Spleen (tissue), 11 donors: ENCODE data around the gene STXBP6. TPM values are rescaled to one million over a fixed set of nuclear protein-coding genes. Genes with fewer than 3 reads are reported as not detected.

Experiments used
- DNase-seq: peaks from one replicate; pipeline ENCODE4 v3.0.0-alpha.2; 2020
- H3K27ac ChIP-seq, 8 donors: fragments of 200-600 bp; sonication (generic) in 7 of 8; 1 replicate in 4 of 8; 2 replicates in 4 of 8; pipeline versions ENCODE4 v1.5.0 to v1.8.0; 2016 to 2021; ENCODE audit warnings: inconsistent platforms in 4 of 8, mild to moderate bottlenecking in 4 of 8, moderate library complexity in 1 of 8
- H3K27me3 ChIP-seq, 7 donors: fragments of 200-600 bp; sonication (generic) in 6 of 7; replicated peaks in 1 of 7; 1 replicate in 4 of 7; 2 replicates in 3 of 7; pipeline versions ENCODE4 v1.5.0 to v1.8.0; 2016 to 2021; ENCODE audit warnings: inconsistent platforms in 3 of 7, mild to moderate bottlenecking in 1 of 7
- H3K36me3 ChIP-seq, 6 donors: fragments of 200-600 bp; sonication (generic) in 5 of 6; 1 replicate in 4 of 6; 2 replicates in 2 of 6; pipeline versions ENCODE4 v1.5.0 to v1.8.0; 2016 to 2021; ENCODE audit warnings: inconsistent platforms in 2 of 6
- H3K4me1 ChIP-seq, 6 donors: fragments of 200-600 bp; sonication (generic) in 5 of 6; 1 replicate in 3 of 6; 2 replicates in 3 of 6; pipeline versions ENCODE4 v1.5.0 to v1.8.0; 2016 to 2021; ENCODE audit warnings: inconsistent platforms in 3 of 6
- H3K4me3 ChIP-seq, 8 donors: fragments of 200-600 bp; sonication (generic) in 7 of 8; 1 replicate in 4 of 8; 2 replicates in 4 of 8; pipeline versions ENCODE4 v1.5.0 to v1.8.0; 2016 to 2021; ENCODE audit warnings: inconsistent platforms in 4 of 8, mild to moderate bottlenecking in 4 of 8, moderate library complexity in 2 of 8
- H3K9me3 ChIP-seq, 8 donors: fragments of 200-600 bp; sonication (generic) in 7 of 8; 1 replicate in 4 of 8; 2 replicates in 4 of 8; pipeline versions ENCODE4 v1.5.0 to v1.8.0; 2016 to 2021; ENCODE audit warnings: inconsistent platforms in 4 of 8
- POLR2A ChIP-seq, 3 donors: fragments of 450-650 bp; IDR thresholded peaks; one replicate each; pipeline ENCODE4 v1.5.1; 2017; ENCODE audit warnings: antibody characterized with exemption in 3 of 3, mild to moderate bottlenecking in 1 of 3
- POLR2AphosphoS5 ChIP-seq, 3 donors: sonication (generic); formaldehyde crosslinking; IDR thresholded peaks; one replicate each; pipeline ENCODE4 v1.5.1; 2017; ENCODE audit warnings: antibody characterized with exemption in 3 of 3
- WGBS, 5 donors: extraction: QIAGEN DNeasy Blood & Tissue Kit in 3 of 5; methylation state at CpG; one replicate each; pipeline versions ENCODE4 v1.1.5 to v1.1.7; 2013 to 2018; 5-methylcytosine and 5-hydroxymethylcytosine counted together
- intact Hi-C: fragments of 100-400 bp; cut with DNase I; formaldehyde crosslinking; loops from one replicate; pipeline ENCODE4 v1.15.0; 2023; ENCODE audit warnings: low total_unique reads
- polyA plus RNA-seq, 3 donors: library from polyadenylated mRNA; stranded (reverse); fragments of 200-250 nt; gene quantifications; one replicate each; pipeline ENCODE4 v1.2.1, GENCODE V29; 2013
- total RNA-seq, 7 donors: library from RNA; depleted of rRNA in 3 of 7; stranded (reverse); fragments of >200 nt in 3 of 7; fragmentation: NEBNext Ultra II Directional in 4 of 7; extraction: Animal tissue kit (Norgen Biotek cat#: 25700) in 4 of 7; gene quantifications; one replicate each; pipeline versions ENCODE4 v1.1.0 to v1.2.1, GENCODE V29; 2016 to 2021
- TF ChIP-seq, protein P1 (sequence below), 11 experiments: fragments of 200-600 bp in 7 of 11; fragments of 450-650 bp in 4 of 11; sonication (generic) in 4 of 11; IDR thresholded peaks in 8 of 11; conservative IDR thresholded peaks in 3 of 11; 1 replicate in 7 of 11; 2 replicates in 4 of 11; pipeline versions ENCODE4 v1.4.0 to v1.8.0; 2016 to 2021; ENCODE audit warnings: antibody characterized with exemption in 11 of 11, inconsistent platforms in 4 of 11, mild to moderate bottlenecking in 1 of 11
- donor health status: healthy with polysubstance abuse.
- donor health status: DM: no; HTN: no; CAD: no; lungs with moderate emphysema.
- donor health status: DM: no; HTN: no; CAD: no.
- donor health status: Bipolar disorder and iron deficiency.
- donor health status: healthy.
- donor health status: DM: no; HTN: no; CAD: no.
- donor health status: DM: yes; HTN: yes; CAD: no.

Gene STXBP6
- total and polyA plus RNA-seq, 10 donors = 0.76 to 1.4 (median 0.87) TPM

GRCh38 chr14:24817212-24818057 lies 232.5 kb downstream of the STXBP6 start:
- H3K36me3 ChIP-seq = no peaks in the 10 kb centered on the region
- H3K4me3 ChIP-seq = no peak overlapping the region
- DNase-seq = no peak
- H3K27ac ChIP-seq = no peak overlapping the region
- TF ChIP-seq POLR2AphosphoS5 (IDR thresholded peaks at IDR 0.05) (no peak), POLR2A (IDR thresholded peaks at IDR 0.05) (no peak)
- TF ChIP-seq, protein P1, sequence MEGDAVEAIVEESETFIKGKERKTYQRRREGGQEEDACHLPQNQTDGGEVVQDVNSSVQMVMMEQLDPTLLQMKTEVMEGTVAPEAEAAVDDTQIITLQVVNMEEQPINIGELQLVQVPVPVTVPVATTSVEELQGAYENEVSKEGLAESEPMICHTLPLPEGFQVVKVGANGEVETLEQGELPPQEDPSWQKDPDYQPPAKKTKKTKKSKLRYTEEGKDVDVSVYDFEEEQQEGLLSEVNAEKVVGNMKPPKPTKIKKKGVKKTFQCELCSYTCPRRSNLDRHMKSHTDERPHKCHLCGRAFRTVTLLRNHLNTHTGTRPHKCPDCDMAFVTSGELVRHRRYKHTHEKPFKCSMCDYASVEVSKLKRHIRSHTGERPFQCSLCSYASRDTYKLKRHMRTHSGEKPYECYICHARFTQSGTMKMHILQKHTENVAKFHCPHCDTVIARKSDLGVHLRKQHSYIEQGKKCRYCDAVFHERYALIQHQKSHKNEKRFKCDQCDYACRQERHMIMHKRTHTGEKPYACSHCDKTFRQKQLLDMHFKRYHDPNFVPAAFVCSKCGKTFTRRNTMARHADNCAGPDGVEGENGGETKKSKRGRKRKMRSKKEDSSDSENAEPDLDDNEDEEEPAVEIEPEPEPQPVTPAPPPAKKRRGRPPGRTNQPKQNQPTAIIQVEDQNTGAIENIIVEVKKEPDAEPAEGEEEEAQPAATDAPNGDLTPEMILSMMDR (IDR thresholded peaks at IDR 0.05 in 8 of 11, conservative IDR thresholded peaks at IDR 0.05 in 3 of 11) = no peak
- intact Hi-C loops = no loop called here
- H3K4me1 ChIP-seq = peaks cover 0 to 12% (median 4%) of the 10 kb centered on the region in 6 donors
- peaks cover 0 to 5% (median 0%) of the 10 kb centered on the region in 7 donors for H3K27me3 ChIP-seq
- WGBS, 5 donors = 50 to 68% (median 58%) methylated on average over 8 to 11 of the region's 11 CpGs
- H3K9me3 ChIP-seq = no peaks in the 10 kb centered on the region

- no peak overlapping the region for H3K27ac ChIP-seq
- H3K9me3 ChIP-seq = no peaks in the 10 kb centered on the region
- no peak for TF ChIP-seq POLR2A (IDR thresholded peaks at IDR 0.05)
- TF ChIP-seq POLR2AphosphoS5 (IDR thresholded peaks at IDR 0.05) = no peak
- TF ChIP-seq, protein P1 (IDR thresholded peaks at IDR 0.05 in 8 of 11, conservative IDR thresholded peaks at IDR 0.05 in 3 of 11) = no peak
- H3K27me3 ChIP-seq = peaks cover 0 to 2% (median 0%) of the 10 kb centered on the region in 7 donors
- 85 to 97% (median 92%) methylated on average over 3 of the region's 3 CpGs for WGBS, 5 donors
- no peak for DNase-seq
- H3K36me3 ChIP-seq = no peaks in the 10 kb centered on the region
- H3K4me3 ChIP-seq = no peak overlapping the region
- H3K4me1 ChIP-seq = peaks cover 0 to 12% (median 4%) of the 10 kb centered on the region in 6 donors
- intact Hi-C loops = no loop called here
Observed at GRCh38 chr14:24816929-24817211, 233.1 kb downstream of the STXBP6 start.

- no peak for DNase-seq
- 80 to 90% (median 87%) methylated on average over 5 of the region's 5 CpGs for WGBS, 5 donors
Observed at GRCh38 chr14:24816011-24816928, 233.7 kb downstream of the STXBP6 start.

More at GRCh38 chr14:24816011-24816928, 233.7 kb downstream of the STXBP6 start:
- Histone ChIP-seq H3K27me3 (no peaks in the 10 kb centered on the region), H3K4me1 (peaks cover 0 to 12% (median 4%) of the 10 kb centered on the region in 6 donors), H3K27ac (no peak overlapping the region), H3K4me3 (no peak overlapping the region), H3K9me3 (no peaks in the 10 kb centered on the region), H3K36me3 (no peaks in the 10 kb centered on the region)
- intact Hi-C loops = no loop called here
- TF ChIP-seq POLR2AphosphoS5 (IDR thresholded peaks at IDR 0.05) (no peak), POLR2A (IDR thresholded peaks at IDR 0.05) (no peak)
- TF ChIP-seq, protein P1 (IDR thresholded peaks at IDR 0.05 in 8 of 11, conservative IDR thresholded peaks at IDR 0.05 in 3 of 11) = no peak
